ELF-1 (cell line): ENCODE results near the gene DPRX.

Experiments used
- DNase-seq: peaks from one replicate; pipeline ENCODE4 v3.0.0-alpha.2; 2016; ENCODE audit warnings: low read depth, low spot score

DPRX gene

GRCh38 chr19:53646144-53646543, 14.3 kb downstream of the DPRX start:
- no peak for DNase-seq

GRCh38 chr19:53647350-53647749, 15.6 kb downstream of the DPRX start:
- DNase-seq, result peak; percentile 70

- peak; percentile 56 for DNase-seq
These were observed 16.0 kb downstream of the DPRX start for GRCh38 chr19:53647792-53648191.

GRCh38 chr19:53649746-53650593, 18.2 kb downstream of the DPRX start:
- peak; percentile 77 for DNase-seq

- no peak for DNase-seq
These were observed 20.7 kb downstream of the DPRX start for GRCh38 chr19:53652476-53652875.

GRCh38 chr19:53655042-53655665, 23.4 kb downstream of the DPRX start:
- DNase-seq, result no peak

GRCh38 chr19:53657330-53657729, 25.5 kb downstream of the DPRX start:
- no peak for DNase-seq

GRCh38 chr19:53657778-53658177, 26.0 kb downstream of the DPRX start:
- DNase-seq, result peak; percentile 63

GRCh38 chr19:53659292-53659691, 27.5 kb downstream of the DPRX start:
- peak; percentile 89 for DNase-seq

- no peak for DNase-seq
These were observed 28.8 kb downstream of the DPRX start for GRCh38 chr19:53660584-53660983.

- DNase-seq, result no peak
These were observed 30.4 kb downstream of the DPRX start for GRCh38 chr19:53662209-53662608.

- no peak for DNase-seq
These were observed 32.4 kb downstream of the DPRX start for GRCh38 chr19:53664152-53664551.

- DNase-seq, result peak; percentile 70
These were observed 33.0 kb downstream of the DPRX start for GRCh38 chr19:53664760-53665159.

GRCh38 chr19:53666331-53666730, 34.5 kb downstream of the DPRX start:
- peak; percentile 66 for DNase-seq

- peak; percentile 73 for DNase-seq
These were observed 37.0 kb downstream of the DPRX start for GRCh38 chr19:53668804-53669203.

GRCh38 chr19:53670345-53670744, 38.5 kb downstream of the DPRX start:
- DNase-seq, result peak; percentile 65

- DNase-seq, result no peak
These were observed 39.9 kb downstream of the DPRX start for GRCh38 chr19:53671663-53672062.
